HG03175 (cell line): Measurements from ENCODE around the gene ACKR2.
A peak's percentile ranks its signal among the peaks of the same experiment; 100 is the strongest.
"Not testable (repeated sequence)": the region's sequence is repeated elsewhere in the genome, so short reads cannot be mapped to it uniquely, and the experiment has no call there.

Experiments
- ATAC-seq: cut with Tn5 transposase; IDR thresholded peaks from one replicate; pipeline ENCODE4 v1.9.1; 2021; ENCODE audit warnings: mild to moderate bottlenecking, moderate library complexity; ENCODE audit not compliant: unreplicated experiment

ACKR2 gene

DNA sequence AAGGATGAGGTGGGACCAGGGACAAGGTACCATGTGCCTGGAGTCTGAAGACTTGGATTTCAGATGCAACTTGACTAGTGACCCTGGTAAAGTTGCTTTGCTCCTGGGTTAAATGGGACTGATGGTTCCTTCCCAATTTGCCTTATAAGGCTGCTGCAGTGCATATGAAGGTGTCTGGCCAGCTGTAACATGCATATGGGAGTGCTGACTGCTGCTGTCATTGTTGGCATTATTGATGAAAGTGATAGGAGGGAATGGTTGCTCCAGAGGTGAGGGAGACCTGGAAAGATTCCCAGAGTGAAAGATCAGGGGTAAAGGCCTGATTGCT lies 45.9 kb downstream of the ACKR2 start:
- ATAC-seq: no peak

DNA sequence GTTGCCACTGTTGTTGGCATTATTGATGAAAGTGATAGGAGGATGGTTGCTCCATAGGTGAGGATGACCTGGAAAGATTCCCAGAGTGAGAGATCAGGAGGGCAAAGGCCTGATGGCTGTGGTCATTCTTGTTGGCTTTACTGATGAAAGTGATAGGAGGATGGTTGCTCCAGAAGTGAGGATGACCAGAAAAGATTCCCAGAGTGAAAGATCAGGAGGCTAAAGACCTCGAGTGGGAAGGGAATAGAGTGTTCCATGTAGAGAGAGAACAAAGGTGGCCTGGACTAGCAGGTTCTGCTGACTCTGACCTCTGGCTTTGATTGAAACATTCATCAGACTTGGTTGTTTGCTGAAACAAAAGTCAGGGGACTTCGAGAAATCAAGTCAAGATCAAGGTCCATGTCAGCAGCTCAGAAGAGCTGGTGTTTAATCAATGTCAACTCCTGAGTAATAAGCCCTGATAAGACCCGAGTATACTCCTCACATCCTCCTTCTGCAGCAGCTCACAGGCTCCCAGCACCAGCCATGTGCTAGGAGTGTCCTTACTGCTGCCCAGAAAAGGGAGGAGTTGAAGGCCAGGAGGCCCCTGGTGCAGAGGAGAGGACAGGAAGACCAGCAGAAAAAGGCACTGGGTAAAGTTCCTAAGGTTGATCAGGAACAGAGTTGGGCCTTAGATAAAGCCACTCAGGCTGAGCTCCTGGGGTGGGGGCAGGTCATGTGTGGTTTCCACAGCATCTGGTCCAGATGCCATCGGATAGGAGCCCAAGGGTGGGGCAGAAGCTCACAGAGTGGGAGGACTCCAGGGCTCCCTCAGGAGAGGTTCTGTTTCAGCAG lies 46.5 kb downstream of the ACKR2 start:
- no peak for ATAC-seq

DNA sequence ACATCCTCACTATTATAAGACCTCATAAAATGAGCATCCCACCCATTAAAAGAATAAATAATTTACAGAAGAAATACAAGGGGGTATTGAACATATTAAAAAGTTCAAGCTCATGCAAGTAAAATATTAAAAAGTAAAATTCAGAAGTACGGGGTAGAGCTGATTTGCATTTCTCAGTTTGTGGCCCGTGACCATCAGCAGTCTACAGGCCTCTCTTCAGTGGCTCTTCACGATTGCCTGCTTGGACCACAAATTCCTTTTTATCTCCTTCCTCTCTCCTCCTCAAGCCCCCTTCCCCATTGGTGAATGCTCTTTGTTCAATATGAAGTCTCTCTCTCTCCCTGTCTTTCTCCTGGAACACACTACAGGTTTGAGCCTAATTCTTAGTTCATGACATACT lies 47.3 kb downstream of the ACKR2 start:
- ATAC-seq: no peak

DNA sequence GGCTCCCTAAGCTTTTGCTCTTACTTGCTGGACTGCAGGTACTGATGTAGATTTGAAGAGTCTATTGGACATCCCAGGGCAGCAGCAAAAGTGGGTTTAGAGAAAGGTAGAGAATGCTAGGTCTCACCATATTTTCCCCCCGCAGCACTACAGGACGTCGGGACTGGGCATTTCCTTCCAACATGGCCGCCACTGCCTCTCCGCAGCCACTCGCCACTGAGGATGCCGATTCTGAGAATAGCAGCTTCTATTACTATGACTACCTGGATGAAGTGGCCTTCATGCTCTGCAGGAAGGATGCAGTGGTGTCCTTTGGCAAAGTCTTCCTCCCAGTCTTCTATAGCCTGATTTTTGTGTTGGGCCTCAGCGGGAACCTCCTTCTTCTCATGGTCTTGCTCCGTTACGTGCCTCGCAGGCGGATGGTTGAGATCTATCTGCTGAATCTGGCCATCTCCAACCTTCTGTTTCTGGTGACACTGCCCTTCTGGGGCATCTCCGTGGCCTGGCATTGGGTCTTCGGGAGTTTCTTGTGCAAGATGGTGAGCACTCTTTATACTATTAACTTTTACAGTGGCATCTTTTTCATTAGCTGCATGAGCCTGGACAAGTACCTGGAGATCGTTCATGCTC lies 55.2 kb downstream of the ACKR2 start:
- no peak for ATAC-seq

DNA sequence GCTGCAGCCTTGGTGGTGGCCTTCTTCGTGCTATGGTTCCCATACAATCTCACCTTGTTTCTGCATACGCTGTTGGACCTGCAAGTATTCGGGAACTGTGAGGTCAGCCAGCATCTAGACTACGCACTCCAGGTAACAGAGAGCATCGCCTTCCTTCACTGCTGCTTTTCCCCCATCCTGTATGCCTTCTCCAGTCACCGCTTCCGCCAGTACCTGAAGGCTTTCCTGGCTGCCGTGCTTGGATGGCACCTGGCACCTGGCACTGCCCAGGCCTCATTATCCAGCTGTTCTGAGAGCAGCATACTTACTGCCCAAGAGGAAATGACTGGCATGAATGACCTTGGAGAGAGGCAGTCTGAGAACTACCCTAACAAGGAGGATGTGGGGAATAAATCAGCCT lies 56.0 kb downstream of the ACKR2 start:
- no peak for ATAC-seq

DNA sequence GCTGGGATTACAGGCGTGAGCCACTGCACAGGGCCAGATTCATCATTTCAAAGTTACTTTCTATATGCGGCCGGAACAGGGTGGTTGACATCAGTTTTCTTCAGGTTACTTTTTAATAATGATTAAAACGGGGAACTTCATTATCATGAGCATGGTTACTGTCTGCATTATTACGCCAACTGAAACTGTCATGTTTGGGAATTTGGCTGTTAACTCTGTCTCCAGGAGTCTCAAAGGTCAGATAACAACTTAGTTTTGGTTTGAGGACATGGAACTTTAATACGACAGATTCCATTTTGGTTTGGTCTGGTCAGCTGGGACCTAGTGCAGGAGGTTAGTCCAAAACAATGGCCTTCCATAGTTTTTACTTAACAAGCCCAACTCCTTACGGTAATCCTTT lies 57.9 kb downstream of the ACKR2 start:
- no peak for ATAC-seq

DNA sequence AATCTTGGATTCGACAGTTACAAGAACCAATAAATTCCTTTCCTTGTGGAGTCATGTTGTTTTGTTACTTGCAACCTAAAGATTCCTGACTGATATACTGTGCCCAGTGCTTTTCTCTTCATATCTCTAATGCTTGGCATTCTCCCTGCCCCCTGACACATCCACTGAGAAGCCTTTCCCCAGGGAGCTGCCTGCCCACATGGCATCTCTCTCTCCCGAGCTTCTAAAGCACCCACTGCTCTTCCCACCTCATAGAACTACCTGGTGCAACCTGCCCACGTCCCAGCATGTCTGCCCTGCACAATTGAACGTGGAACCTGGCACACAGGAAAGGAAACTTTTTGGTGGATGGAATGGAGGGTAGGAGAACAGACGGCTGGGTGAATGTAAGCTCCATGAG lies 59.6 kb downstream of the ACKR2 start:
- ATAC-seq: no peak

DNA sequence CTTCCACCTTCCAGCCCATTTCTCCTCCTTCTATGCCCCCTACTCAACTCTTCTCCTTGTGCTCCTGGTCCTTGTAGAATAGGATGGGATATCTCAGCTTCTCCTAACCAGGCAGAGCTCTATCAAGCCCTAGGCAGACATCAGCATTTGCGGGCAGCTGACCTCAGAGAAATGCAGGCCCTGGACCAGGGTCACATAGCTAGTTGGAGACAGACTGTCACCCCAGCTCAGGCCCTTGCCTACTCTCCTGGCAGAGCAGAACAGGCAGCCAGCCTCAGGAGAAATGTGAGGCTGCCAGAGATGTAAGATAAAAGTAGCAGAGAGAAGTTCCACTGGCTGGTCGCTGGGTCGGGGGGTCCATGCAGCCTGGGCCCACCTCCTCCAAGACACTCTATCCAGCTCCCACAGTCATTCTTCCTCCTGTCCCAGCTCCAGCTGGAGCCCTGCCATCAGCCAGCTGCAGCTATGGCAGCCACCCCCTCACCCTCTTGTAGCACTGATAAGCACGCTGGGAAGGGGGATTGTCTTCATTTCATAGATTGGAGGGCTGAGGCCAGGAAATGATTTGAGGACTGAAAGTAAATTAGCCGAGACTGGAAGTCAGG lies 62.4 kb downstream of the ACKR2 start:
- no peak for ATAC-seq

DNA sequence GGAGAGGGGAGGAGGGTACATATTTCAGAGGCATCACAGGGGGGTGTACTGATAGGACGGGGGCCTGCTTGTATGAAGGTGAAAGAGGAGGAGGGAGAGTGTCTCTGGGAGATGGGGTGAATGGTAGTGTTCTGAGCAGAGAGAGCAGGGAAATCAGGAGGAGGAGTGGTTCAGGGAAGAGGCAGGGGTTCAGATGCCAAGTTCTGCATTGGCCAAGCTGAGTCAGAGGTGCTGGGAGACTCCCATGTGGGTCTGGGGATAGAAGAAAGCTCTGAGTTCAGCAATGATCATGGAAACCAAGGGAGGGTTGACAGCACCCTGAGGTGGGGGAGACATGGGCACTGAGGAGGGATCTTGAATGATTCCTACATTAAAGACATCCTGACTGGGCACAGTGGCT lies 63.5 kb downstream of the ACKR2 start:
- ATAC-seq: no peak

DNA sequence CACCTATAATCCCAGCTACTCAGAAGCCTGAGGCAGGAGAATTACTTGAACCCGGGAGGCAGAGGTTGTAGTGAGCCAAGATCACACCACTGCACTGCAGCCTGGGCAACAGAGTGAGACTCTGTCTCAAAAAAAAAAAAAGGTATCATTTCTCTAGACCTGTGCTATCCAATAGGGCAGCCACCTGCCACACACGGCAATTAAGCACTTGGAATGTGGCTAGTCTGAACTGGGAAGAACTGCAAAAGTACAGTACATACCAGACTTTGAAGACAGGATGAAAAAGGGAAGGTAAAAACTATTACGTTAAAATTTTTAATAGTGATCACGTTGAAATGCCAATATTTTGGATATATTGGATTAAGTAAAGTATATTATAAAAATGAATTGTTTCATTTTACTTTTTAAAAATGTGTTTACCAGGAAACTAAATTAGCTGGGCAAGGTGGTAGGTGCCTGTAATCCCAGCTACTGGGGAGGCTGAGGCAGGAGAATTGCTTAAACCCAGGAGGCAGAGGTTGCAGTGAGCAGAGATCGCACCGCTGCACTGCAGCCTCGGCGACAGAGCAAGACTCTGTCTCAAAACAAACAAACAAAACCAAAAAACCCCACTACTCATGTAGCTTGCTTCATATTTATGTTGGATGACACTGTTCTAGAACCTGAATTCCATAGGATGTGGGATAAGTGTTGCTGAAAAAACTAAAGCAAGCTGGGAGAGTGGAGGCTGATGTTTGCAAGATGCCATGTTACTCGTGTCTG lies 64.2 kb downstream of the ACKR2 start:
- no peak for ATAC-seq

DNA sequence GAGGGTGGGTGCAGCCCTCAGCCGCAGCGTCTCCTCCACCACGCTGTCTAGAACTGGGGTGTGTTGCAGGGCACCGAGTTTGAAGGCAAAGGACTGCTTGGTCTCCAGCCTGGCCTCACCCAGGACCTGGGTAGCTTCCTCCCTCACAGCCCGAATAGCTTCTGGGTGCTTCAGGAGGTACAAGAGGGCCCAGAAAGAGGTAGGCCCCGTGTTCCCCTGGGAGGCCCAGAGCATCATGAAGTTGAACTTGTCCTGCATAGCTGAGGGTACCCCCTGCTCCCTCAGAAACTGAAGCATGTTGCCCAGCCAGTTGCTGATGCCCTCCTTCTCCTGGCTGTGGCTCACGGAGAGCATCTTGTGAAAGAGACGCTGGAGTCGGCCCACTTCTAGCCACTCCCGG lies 65.5 kb downstream of the ACKR2 start:
- no peak for ATAC-seq

DNA sequence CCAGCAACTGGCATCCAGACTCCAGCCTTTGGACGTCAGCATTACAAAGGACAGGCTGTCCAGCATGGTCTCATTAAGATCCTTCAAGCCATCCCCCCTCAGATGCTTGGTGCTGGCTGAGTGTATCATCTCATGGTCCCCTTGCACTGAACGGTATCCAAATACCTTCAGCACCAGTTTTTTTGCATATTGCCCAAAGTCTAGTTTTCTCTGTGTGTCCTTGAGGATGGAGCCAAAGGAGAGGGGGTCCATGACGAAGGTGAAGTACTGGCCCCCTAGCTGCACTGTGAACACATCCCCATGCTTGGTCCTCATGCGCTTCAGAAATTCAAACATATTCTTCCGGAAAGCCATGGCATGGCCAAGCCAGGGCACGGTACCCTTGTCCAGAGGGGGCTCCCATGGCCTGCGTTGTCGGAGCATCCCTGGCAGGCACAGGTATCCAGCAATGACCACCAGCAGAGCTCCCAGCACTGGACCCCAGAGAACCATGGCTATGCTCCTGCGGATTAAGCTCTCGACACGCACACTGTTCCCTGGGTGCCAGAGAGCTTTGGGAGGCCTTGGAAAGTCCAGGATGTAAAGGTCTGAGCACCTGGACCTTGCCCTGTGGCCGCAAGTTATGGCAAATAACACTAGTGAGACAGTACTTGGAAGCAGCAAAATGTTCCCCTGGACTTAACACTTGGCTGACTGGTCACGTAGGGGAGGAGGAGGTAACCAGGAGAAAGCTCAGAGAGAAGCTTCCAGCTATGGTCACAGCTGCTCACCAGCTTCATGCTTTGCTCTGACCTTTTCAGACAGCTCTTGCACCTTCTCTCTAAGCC lies 66.3 kb downstream of the ACKR2 start, which contains the start of gene CYP8B1:
Gene CYP8B1 (minus strand): TSS at position 555 of the 827 bp plus-strand sequence. CDS start 63 bp downstream, at position 492.
- ATAC-seq: no peak

DNA sequence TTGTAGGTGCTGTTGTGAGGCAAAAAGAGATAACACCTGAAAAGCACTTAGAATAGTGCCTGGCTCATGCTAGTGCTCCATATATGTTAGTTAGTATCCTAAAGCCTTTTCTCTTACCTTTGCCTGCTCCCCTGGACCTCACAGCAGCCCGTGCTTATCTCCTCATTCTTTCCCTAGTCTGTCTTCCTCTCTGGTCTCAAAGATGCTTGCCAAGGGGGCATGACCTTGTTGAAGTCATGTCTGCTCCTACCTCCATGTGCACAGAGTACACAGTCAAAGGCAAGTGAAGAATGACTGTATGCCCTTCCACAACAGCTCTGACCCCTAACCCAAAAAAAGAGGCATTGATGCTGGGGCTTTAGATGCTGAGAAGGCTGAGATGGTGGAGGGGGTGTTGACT lies 67.2 kb downstream of the ACKR2 start:
- no peak for ATAC-seq

DNA sequence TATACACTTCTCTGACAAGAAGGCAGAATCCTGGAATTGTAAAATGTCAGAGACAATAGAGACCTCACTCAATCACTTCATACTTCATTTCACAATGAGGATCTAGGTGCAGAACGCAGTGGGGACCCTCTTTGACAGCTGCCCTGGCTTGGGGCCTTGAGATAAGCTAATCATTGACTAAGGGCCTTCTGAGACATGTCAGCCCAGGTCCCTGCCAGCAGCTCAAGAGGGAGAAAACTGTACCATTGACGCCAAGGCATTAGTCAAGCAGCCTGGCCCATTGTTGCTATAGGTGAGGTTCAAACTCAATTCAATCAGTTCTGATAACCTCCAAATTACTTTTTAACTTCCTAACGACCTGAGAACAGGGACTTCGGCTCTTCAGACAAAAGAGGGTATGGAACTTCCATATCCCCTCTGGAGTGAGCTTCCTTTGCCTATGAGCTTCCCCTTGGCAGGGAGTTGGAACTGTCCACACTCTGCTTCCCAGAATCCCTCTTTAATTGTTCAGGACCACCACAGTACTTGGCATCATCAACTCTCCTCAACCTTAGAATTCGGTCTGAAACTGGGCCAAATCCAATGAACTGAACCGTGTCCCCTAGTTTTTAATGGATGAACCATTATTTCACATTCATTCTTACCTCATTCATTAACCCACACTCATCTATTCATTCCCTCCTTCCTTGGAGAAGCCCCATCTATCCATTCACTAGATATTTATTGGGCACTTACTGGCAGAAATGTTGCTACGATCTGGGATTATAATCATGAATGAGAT lies 67.9 kb downstream of the ACKR2 start:
- ATAC-seq: no peak

DNA sequence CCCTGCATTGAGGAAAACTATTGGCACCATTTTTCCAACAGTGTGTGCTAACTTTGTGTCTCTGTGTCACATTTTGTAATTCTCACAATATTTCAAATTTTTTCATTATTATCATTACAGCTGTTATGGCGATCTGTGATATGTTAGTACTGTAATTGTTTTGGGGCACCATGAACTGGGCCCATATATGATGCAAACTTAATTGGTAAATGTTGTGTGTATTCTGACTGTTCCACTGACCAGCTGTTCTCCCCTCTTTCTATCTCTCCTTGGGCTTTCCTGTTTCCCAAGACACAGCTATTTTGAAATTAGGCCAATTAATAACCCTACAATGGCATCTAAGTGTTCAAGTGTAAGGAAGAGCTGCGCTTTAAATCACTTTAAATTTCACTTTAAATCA lies 68.6 kb downstream of the ACKR2 start:
- no peak for ATAC-seq

DNA sequence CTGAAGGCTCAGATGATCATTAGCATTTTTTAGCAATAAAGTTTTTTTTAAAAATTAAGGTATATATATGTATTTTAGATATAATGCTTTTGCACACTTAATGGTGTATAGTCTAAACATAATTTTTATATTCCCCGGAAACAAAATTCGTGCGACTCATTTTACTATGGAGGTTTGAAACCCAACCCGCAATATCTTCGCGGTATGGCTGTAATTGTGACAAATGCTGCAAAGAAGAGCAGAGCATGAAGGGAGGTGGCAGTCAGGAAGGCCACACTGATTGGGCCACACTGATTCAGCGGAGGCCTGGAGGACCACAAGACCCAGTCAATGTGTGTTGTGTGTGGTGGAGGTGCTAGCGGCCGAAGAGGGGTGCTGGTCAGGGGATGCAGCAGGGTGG lies 70.9 kb downstream of the ACKR2 start:
- no peak for ATAC-seq

DNA sequence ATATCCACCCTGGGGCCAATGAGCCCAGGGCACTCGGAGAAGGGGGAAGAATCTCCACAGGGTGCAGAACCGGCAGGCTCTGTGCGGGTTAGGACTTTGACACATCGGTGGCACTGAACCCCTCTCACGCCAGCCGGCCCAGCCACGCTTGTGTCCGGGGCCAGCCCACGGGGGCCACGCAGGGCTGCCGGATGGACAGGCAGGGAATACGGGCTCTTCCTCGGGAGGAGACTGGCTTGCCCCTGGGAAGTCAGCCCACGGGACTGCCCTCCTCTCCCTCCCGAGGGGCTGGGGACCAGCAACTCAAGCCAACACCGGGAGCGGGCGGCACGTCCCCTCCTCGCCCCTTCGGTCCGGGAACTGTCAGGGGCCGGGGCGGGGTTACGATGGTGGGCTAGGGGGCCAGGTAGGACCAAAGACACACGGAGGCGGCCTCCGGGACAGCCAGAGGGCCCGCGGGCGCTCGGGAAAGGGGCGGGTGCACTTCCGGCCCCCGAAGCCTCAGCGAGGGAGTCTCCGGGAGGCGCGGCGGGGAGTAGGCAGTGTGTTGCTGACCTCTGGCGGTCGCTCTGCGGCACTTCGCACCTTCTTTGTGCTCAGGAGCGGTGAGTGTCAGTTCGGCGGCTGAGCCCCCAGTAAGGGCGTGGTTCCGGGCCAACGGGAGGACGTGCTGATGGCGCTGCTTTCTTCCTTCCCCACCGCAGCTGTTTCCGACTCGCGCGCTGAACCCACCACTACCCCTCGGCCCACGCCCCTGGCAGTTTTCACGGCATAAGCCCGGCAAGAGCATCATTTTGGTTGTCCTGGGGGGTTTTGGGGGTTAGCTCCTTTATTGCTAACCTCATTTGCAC lies 71.6 kb downstream of the ACKR2 start:
- ATAC-seq: peak; percentile 95

DNA sequence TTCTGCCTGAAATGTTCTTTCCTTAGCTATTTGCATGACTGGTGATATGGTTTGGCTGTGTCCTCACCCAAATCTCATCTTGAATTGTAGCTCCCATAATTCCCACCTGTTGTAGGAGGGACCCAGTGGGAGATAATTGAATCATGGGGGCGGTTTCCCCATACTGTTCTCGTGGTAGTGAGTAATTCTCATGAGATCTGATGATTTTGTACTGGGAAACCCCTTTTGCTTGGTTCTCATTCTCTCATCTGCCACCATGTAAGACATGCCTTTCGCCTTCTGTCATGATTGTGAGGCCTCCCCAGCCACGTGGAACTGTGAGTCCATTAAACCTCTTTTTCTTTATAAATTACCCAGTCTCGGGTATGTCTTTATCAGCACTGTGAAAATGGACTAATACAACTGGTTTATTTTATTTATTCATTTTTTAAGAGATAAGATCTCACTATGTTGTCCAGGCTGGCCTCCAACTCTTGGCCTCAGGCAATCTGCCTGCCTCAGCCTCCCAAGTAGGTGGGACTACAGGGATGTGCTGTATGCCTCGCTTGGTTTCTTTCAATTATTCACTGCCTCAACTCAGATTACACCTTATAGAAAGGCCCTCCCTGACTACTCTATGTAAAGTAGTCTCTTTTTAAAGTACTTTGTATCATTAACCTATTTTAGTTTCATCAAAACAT lies 74.1 kb downstream of the ACKR2 start:
- ATAC-seq: not testable (repeated sequence)
